HG03139 (cell line): ENCODE results near the gene FAM135A.

Experiments used
- ATAC-seq: cut with Tn5 transposase; IDR thresholded peaks from one replicate; pipeline ENCODE4 v1.9.1; 2021; ENCODE audit not compliant: unreplicated experiment

FAM135A gene

GRCh38 chr6:70413114-70413991 is at the start of gene FAM135A:
Gene FAM135A (plus strand): TSS chr6:70413508. CDS start chr6:70428343, 14,835 bp downstream.
- ATAC-seq = peak; percentile 79

- no peak for ATAC-seq
Measured at GRCh38 chr6:70363741-70364493, 49.4 kb upstream of the FAM135A start.

- ATAC-seq = peak; percentile 90
Measured at GRCh38 chr6:70369332-70369950, 43.9 kb upstream of the FAM135A start.

GRCh38 chr6:70370496-70370895 is 42.8 kb upstream of the FAM135A start:
- no peak for ATAC-seq

GRCh38 chr6:70371454-70372105 is 41.7 kb upstream of the FAM135A start:
- no peak for ATAC-seq

GRCh38 chr6:70375166-70375565 is 38.1 kb upstream of the FAM135A start:
- no peak for ATAC-seq

GRCh38 chr6:70375882-70376281 is 37.4 kb upstream of the FAM135A start:
- no peak for ATAC-seq

GRCh38 chr6:70376628-70377027 is 36.7 kb upstream of the FAM135A start:
- no peak for ATAC-seq

GRCh38 chr6:70377372-70377771 is 35.9 kb upstream of the FAM135A start:
- no peak for ATAC-seq

- no peak for ATAC-seq
Measured at GRCh38 chr6:70379473-70380013, 33.8 kb upstream of the FAM135A start.

GRCh38 chr6:70380252-70380651 is 33.1 kb upstream of the FAM135A start:
- peak; percentile 82 for ATAC-seq

- ATAC-seq = no peak
Measured at GRCh38 chr6:70380771-70381416, 32.4 kb upstream of the FAM135A start.

GRCh38 chr6:70381417-70381782 is 31.9 kb upstream of the FAM135A start:
- ATAC-seq = no peak

- ATAC-seq = no peak
Measured at GRCh38 chr6:70385901-70386300, 27.4 kb upstream of the FAM135A start.

- no peak for ATAC-seq
Measured at GRCh38 chr6:70388814-70389213, 24.5 kb upstream of the FAM135A start.

GRCh38 chr6:70389261-70389660 is 24.0 kb upstream of the FAM135A start:
- ATAC-seq = no peak

- no peak for ATAC-seq
Measured at GRCh38 chr6:70390067-70390466, 23.2 kb upstream of the FAM135A start.

- no peak for ATAC-seq
Measured at GRCh38 chr6:70391492-70391891, 21.8 kb upstream of the FAM135A start.

- no peak for ATAC-seq
Measured at GRCh38 chr6:70394518-70395300, 18.6 kb upstream of the FAM135A start.

- no peak for ATAC-seq
Measured at GRCh38 chr6:70395301-70395672, 18.0 kb upstream of the FAM135A start.
